Activated CD4-positive, alpha-beta memory T cell treated with anti-CD3 and anti-CD28 coated beads for 36 hours (primary cell): Measurements from ENCODE around the gene LRRIQ3. TPM values are rescaled to one million over a fixed set of nuclear protein-coding genes. Genes with fewer than 3 reads are reported as not detected.

Experiments
- CTCF ChIA-PET: fragments of 350-600 bp; sonication (Branson Sonifier 250); formaldehyde crosslinking; loops from one replicate; lab custom pipeline; 2021; ENCODE audit warnings: antibody characterized with exemption, inconsistent platforms; lab: Charles Lee
- POLR2A ChIA-PET: fragments of 350-600 bp; sonication (Branson Sonifier 250); formaldehyde crosslinking; loops from one replicate; lab custom pipeline; 2021; ENCODE audit warnings: antibody characterized with exemption; lab: Charles Lee
- DNase-seq: peaks from one replicate; pipeline ENCODE4 v3.0.0-alpha.2; 2020
- H3K27ac Mint-ChIP-seq: one replicate; pipeline ENCODE4 v1.8.0; 2021; ENCODE audit warnings: mixed read lengths
- H3K27me3 Mint-ChIP-seq: one replicate; pipeline ENCODE4 v1.8.0; 2021; ENCODE audit warnings: mixed read lengths
- H3K36me3 Mint-ChIP-seq: one replicate; pipeline ENCODE4 v1.8.0; 2021; ENCODE audit warnings: mixed read lengths
- H3K4me1 Mint-ChIP-seq: one replicate; pipeline ENCODE4 v1.8.0; 2021; ENCODE audit warnings: low read depth, mixed read lengths
- H3K4me3 Mint-ChIP-seq: one replicate; pipeline ENCODE4 v1.8.0; 2021; ENCODE audit warnings: mild to moderate bottlenecking, mixed read lengths
- H3K9me3 Mint-ChIP-seq: one replicate; pipeline ENCODE4 v1.8.0; 2021; ENCODE audit warnings: mixed read lengths
- intact Hi-C: fragments of 100-400 bp; cut with micrococcal nuclease; formaldehyde crosslinking; loops from one replicate; pipeline ENCODE4 v1.15.1; 2023
- total RNA-seq, 2 experiments: library from RNA; stranded (reverse); gene quantifications; one replicate each; pipeline ENCODE4 v1.2.3, GENCODE V29; 2021

Gene LRRIQ3, protein sequence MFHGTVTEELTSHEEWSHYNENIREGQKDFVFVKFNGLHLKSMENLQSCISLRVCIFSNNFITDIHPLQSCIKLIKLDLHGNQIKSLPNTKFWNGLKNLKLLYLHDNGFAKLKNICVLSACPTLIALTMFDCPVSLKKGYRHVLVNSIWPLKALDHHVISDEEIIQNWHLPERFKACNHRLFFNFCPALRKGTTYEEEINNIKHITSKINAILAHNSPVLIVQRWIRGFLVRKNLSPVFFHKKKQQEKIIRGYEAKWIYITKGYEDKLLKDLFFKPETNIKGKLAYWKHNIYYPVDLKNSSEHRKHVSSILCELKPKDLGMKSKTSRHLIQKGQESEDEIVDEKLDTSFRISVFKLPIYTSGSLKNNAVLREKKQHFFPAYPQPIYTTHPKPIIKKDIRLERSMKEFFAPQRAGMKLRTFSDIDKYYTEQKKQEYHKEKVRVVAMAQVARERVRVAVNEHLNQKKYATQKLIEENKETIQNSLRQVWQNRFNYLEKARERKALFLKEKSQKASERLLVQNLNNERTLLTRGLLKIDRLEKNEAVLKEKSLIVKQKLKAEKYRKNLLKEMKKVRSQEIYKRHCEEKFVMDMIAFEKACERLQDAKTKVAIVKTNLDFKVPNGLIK
- total RNA-seq: 1 to 10 TPM; 1.1 to 1.7 TPM

DNA sequence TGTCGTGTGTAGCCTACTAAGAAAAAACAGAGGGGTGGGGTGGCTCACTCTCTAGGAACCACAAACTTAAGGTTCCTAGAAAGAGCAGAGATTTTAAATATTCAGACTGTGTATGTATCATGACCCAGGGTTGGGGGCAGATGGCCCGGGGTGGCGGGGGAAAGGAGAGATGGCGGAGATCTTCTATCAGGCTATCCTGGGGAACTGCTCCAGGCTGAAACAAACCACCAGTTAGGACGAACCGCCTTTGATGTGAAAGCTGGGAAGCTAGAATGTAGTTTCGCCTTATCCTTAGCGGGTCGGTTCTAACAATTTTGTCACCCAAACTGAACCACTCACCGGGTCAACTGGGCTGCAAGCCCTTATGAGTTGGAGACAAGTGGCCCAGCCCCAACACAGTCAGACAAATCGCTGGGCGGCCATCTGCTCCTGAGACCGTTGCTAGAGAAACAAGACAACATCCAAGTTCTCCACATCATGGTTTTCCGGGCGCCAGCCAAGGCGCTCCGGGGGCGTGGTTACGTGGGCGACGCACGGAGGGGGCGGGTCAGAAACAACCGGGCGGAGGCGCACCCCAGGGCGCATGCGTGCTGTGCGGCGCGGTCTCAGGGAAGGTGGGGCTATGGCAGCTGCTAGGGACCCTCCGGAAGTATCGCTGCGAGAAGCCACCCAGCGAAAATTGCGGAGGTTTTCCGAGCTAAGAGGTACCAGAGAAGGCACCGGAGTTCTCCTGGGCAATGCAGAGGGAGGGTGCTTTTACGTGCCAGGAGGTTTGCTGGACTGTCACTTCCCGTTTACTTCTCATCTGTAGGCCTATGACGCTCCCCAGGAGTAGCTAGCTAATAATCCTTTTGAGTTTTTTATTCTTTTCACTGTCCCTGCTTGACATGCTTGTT is at the start of gene LRRIQ3, which contains the start of gene FPGT:
Gene LRRIQ3, minus strand, starts transcription at position 520 of the 896 bp plus-strand sequence. CDS start 14,492 bp downstream, outside the sequence.
Gene FPGT, plus strand, starts transcription at position 586 of the 896 bp plus-strand sequence. Its CDS starts 37 bp downstream, at position 623.
- H3K27me3 Mint-ChIP-seq: no peaks in the 10 kb centered on the region
- no peaks in the 10 kb centered on the region for H3K9me3 Mint-ChIP-seq
- peak within 1 kb of the TSS; percentile 86 for H3K27ac Mint-ChIP-seq
- peaks cover 18% of the 10 kb centered on the region for H3K4me1 Mint-ChIP-seq
- DNase-seq: peak; percentile 96
- peaks cover 10% of the 10 kb centered on the region for H3K36me3 Mint-ChIP-seq
- H3K4me3 Mint-ChIP-seq: peak within 1 kb of the TSS; percentile 82
- ChIA-PET CTCF (no interaction called here), POLR2A (no interaction called here)
- intact Hi-C loops: loop anchor here (1.0 to 10.0 kb wide), 4 partner anchors 267 to 1529 kb away; partner anchors contain the start of genes CRYZ and TYW3

DNA sequence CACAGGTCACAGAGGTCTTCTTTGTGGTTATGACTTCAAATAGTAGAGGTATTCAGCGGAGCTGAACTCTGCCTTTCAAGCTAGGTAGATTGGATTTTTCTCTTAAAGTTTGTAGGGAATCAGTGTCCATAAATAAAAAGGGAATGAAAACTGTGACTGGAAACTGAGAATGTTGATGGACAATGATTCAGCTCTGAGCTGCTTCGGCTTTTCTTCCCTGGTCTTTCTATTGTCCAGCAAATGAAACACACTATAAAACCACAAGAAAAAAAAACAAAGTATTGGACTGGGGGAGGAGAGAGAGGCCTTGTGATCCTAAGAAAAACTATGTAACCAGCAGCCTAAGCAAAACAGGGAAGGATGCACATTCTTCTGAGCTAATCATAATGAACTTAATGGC is 48.3 kb upstream of the LRRIQ3 start:
- DNase-seq: no peak
- intact Hi-C loops: no loop called here
- Mint-ChIP-seq H3K9me3 (no peaks in the 10 kb centered on the region), H3K27ac (no peak overlapping the region), H3K27me3 (no peaks in the 10 kb centered on the region), H3K4me1 (no peaks in the 10 kb centered on the region), H3K4me3 (no peak overlapping the region), H3K36me3 (no peaks in the 10 kb centered on the region)
- ChIA-PET POLR2A (no interaction called here), CTCF (no interaction called here)

DNA sequence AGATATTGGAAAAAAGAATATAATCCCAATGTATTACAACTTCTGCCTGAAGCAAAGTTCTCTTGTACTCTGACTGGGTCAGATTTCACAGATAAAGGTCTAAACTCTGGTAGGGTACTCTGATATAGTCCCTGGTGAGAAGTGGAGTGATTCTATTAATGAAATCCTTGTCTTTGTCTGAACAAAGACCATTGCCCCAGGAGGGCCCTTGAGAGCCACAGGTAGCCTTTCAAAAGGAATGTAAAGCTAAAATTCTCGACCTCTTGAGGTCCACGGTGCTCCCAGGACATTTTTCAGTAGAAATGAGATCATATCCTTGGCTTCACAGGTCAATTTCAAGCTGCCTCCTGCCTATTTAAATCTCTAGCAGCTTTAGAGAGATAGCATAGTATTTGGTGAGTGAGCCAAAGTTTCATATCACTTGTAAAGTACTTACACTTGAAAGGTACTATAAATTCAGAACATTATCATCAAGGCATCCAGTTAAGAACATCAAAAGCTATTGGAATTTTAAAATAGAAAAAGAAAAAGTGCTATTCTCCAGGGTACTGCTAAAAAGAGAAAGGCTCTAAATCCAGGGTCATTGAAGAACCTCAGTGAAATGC is 47.3 kb upstream of the LRRIQ3 start:
- Mint-ChIP-seq H3K27me3 (no peaks in the 10 kb centered on the region), H3K27ac (no peak overlapping the region), H3K4me3 (no peak overlapping the region), H3K4me1 (no peaks in the 10 kb centered on the region), H3K9me3 (no peaks in the 10 kb centered on the region), H3K36me3 (no peaks in the 10 kb centered on the region)
- CTCF ChIA-PET: no interaction called here
- POLR2A ChIA-PET: no interaction called here
- intact Hi-C loops: no loop called here
- DNase-seq: no peak

DNA sequence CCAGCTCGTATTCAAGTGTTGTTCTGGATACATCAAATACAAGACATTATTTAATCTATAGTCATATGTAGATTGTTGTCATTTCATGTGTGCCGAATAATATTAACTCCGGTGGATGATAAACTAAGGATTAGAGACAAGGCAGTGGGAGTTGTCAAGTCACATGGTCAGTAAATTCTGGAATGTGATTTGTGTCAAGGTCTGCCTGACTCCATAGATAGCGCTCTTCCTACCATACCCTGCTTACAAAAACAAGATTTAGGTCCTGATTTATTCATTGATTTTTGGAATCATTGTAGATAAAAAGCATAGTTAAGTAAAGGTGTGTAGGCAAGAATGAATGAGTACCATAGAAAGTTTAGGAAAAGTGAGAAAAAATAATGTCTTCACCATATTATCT is 39.8 kb upstream of the LRRIQ3 start:
- no peak for DNase-seq
- H3K27ac Mint-ChIP-seq: no peak overlapping the region
- no peaks in the 10 kb centered on the region for H3K27me3 Mint-ChIP-seq
- intact Hi-C loops: no loop called here
- H3K9me3 Mint-ChIP-seq: no peaks in the 10 kb centered on the region
- H3K36me3 Mint-ChIP-seq: no peaks in the 10 kb centered on the region
- CTCF ChIA-PET: no interaction called here
- H3K4me3 Mint-ChIP-seq: no peak overlapping the region
- H3K4me1 Mint-ChIP-seq: no peaks in the 10 kb centered on the region
- POLR2A ChIA-PET: no interaction called here

DNA sequence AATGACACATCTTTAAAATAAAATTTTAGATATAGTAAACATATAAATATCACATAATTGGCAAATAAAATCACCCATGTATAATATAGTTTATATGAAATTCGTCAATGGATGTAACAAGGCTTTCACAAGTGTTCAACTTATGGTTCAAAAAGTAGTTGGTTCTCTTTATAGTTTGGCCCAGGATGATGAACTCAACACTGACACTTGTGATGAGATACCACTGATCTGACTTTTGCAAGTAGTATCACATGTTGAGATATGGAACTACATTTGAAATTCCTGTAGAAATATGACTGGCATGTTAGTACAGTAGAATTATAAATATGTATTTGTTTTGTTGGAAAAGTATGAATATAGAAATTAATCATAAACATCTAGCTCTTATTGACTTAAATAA is 39.1 kb upstream of the LRRIQ3 start:
- no peaks in the 10 kb centered on the region for H3K36me3 Mint-ChIP-seq
- intact Hi-C loops: no loop called here
- POLR2A ChIA-PET: no interaction called here
- no peaks in the 10 kb centered on the region for H3K4me1 Mint-ChIP-seq
- CTCF ChIA-PET: no interaction called here
- no peaks in the 10 kb centered on the region for H3K27me3 Mint-ChIP-seq
- H3K9me3 Mint-ChIP-seq: peaks cover 3% of the 10 kb centered on the region
- no peak for DNase-seq
- H3K4me3 Mint-ChIP-seq: no peak overlapping the region
- H3K27ac Mint-ChIP-seq: no peak overlapping the region

DNA sequence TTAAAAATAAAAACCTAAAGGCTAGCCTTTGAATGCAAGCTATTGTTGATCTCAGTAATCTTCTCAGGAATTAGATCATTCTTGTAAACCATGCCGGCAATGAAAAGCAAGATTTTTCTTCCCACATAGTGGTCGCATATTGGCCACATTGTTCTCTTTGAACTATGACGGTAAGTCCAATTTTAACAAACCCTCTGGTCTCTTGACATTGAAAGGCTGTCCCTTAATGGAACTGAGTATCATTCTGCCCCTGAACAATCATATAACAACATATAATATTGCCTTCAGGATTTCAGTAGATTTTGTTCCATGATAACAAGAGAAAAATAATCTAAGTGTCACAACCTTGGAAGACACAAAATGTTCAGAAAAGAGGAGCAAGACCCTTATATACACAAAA is 38.5 kb upstream of the LRRIQ3 start:
- H3K27me3 Mint-ChIP-seq: no peaks in the 10 kb centered on the region
- ChIA-PET CTCF (no interaction called here), POLR2A (no interaction called here)
- H3K4me1 Mint-ChIP-seq: no peaks in the 10 kb centered on the region
- H3K36me3 Mint-ChIP-seq: no peaks in the 10 kb centered on the region
- no peak for DNase-seq
- intact Hi-C loops: no loop called here
- no peak overlapping the region for H3K4me3 Mint-ChIP-seq
- H3K9me3 Mint-ChIP-seq: peaks cover 3% of the 10 kb centered on the region
- H3K27ac Mint-ChIP-seq: no peak overlapping the region

DNA sequence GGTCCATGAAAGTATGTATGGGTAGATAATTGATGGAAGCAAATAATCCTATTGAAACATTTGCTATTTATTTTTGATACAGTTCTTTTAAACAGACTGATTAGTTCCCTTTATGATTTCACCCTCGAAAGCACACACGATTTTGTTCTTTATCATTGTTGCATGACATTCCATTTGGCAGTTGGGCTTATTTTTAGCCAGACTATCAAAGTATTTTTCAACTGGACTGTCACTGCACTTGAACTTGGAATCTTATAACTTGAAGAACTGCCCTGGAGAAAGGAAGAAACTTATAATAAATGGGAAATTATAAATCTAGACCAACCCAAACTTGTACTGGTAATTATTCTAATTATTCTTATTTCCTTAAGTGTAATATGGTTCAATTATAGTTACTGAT is 37.2 kb upstream of the LRRIQ3 start, which contains the start of gene TNNI3K:
Gene TNNI3K, plus strand, starts transcription at position 235 of the 400 bp plus-strand sequence. Its CDS starts 65 bp downstream, at position 300.
- no peaks in the 10 kb centered on the region for H3K4me1 Mint-ChIP-seq
- H3K27ac Mint-ChIP-seq: no peak within 1 kb of the TSS
- peaks cover 6% of the 10 kb centered on the region for H3K9me3 Mint-ChIP-seq
- CTCF ChIA-PET: no interaction called here
- POLR2A ChIA-PET: no interaction called here
- H3K27me3 Mint-ChIP-seq: no peaks in the 10 kb centered on the region
- intact Hi-C loops: no loop called here
- no peak for DNase-seq
- no peaks in the 10 kb centered on the region for H3K36me3 Mint-ChIP-seq
- no peak within 1 kb of the TSS for H3K4me3 Mint-ChIP-seq

DNA sequence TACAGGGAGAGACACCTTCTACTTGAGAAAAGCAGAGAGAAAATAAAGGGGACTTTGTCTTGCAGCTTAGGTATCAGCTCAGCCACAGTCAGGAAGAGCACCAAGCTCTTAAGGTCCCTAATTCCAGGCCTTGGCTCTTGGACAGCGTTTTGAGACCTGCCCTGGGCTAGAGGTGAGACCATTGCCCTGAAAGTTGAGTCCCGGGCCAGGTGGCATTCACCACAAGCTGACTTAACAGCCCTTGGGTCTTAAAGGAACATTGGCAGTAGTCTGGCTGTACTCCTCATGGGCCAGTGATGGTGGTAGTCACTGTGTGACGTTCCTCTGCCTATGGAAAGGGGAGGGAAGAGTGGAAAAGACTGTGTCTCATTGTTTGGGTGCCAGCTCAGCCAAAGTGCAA is 25.5 kb upstream of the LRRIQ3 start:
- no peak overlapping the region for H3K27ac Mint-ChIP-seq
- H3K27me3 Mint-ChIP-seq: no peaks in the 10 kb centered on the region
- no peak overlapping the region for H3K4me3 Mint-ChIP-seq
- ChIA-PET POLR2A (no interaction called here), CTCF (no interaction called here)
- H3K4me1 Mint-ChIP-seq: no peaks in the 10 kb centered on the region
- H3K9me3 Mint-ChIP-seq: peaks cover 42% of the 10 kb centered on the region
- H3K36me3 Mint-ChIP-seq: peaks cover 14% of the 10 kb centered on the region
- no peak for DNase-seq
- intact Hi-C loops: no loop called here

DNA sequence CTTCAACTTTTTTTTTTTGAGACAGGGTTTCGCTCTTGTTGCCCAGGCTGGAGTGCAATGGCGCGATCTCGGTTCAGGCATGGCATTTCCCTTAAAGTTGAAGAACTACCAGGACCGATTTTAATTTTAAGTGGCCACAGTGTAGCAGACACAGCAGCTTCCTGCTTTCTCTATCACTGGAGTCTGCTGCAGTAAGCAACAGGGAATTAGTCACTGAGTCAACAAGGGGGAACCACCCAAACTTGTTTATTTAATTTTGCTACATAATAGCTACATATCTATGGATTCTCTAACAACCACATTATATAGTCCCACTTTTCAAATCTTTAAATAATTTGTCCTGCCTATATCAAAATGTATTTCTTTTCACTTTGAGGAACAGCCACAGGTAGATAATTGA is 24.7 kb upstream of the LRRIQ3 start:
- intact Hi-C loops: no loop called here
- H3K27ac Mint-ChIP-seq: no peak overlapping the region
- H3K4me1 Mint-ChIP-seq: no peaks in the 10 kb centered on the region
- CTCF ChIA-PET: no interaction called here
- H3K36me3 Mint-ChIP-seq: peaks cover 14% of the 10 kb centered on the region
- no peak for DNase-seq
- POLR2A ChIA-PET: no interaction called here
- peaks cover 38% of the 10 kb centered on the region for H3K9me3 Mint-ChIP-seq
- no peak overlapping the region for H3K4me3 Mint-ChIP-seq
- H3K27me3 Mint-ChIP-seq: no peaks in the 10 kb centered on the region

DNA sequence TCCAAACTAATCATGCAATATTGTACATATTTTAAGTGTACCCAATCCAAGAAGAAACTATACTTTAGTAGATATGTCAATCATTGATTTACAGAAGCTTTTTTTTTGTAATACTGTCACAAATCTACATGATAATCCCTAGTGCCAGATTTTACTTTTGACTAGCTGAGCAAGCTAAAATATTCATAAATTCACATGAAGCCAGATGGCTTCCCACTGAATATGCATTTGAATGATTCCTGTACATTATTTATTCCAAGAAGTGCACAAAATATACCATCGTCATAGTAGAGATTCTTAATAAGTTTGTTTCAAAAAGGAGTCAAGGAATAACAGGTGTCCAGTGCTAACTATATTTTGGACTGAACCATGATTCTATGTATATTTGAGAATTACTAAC is 17.3 kb upstream of the LRRIQ3 start:
- Mint-ChIP-seq H3K4me1 (no peaks in the 10 kb centered on the region), H3K4me3 (no peak overlapping the region), H3K36me3 (peaks cover 3% of the 10 kb centered on the region), H3K27ac (no peak overlapping the region), H3K27me3 (no peaks in the 10 kb centered on the region), H3K9me3 (no peaks in the 10 kb centered on the region)
- intact Hi-C loops: no loop called here
- DNase-seq: no peak
- ChIA-PET POLR2A (no interaction called here), CTCF (no interaction called here)

DNA sequence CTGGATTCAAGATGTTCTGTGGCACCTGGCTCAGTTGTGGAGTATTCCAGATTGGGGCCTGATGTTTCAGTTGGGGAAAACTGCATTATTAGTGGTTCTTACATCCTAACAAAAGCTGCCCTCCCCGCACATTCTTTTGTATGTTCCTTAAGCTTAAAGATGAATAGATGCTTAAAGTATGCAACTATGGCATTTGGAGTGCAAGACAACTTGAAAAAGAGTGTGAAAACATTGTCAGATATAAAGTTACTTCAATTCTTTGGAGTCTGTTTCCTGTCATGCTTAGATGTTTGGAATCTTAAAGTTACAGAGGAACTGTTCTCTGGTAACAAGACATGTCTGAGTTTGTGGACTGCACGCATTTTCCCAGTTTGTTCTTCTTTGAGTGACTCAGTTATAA is 7.3 kb upstream of the LRRIQ3 start:
- ChIA-PET CTCF (no interaction called here), POLR2A (no interaction called here)
- no peak overlapping the region for H3K27ac Mint-ChIP-seq

More for the DNA sequence above, 7.3 kb upstream of the LRRIQ3 start:
- Mint-ChIP-seq H3K36me3 (peaks cover 21% of the 10 kb centered on the region), H3K9me3 (no peaks in the 10 kb centered on the region), H3K27me3 (no peaks in the 10 kb centered on the region), H3K4me3 (no peak overlapping the region), H3K4me1 (no peaks in the 10 kb centered on the region)
- no peak for DNase-seq
- intact Hi-C loops: no loop called here
